OCI-LY1 (cell line): ENCODE results near the gene STK39.

Experiments
- H2AFZ ChIP-seq: fragments of 200-600 bp; sonication (generic), shearing (Covaris generic); 2 replicates; pipeline ENCODE4 v1.6.0; 2014; ENCODE audit warnings: antibody characterized with exemption, mild to moderate bottlenecking, low read length
- H3F3A ChIP-seq: fragments of 200-600 bp; sonication (generic), shearing (Covaris generic); 2 replicates; pipeline ENCODE4 v1.6.0; 2014; ENCODE audit warnings: mild to moderate bottlenecking, antibody characterized with exemption, low read length, moderate library complexity; ENCODE audit not compliant: insufficient read depth
- H3K27ac ChIP-seq: fragments of 200-600 bp; sonication (generic); 2 replicates; pipeline ENCODE4 v1.5.1; 2014; ENCODE audit warnings: low read length, mixed run types, mild to moderate bottlenecking, low read depth; ENCODE audit not compliant: poor library complexity, severe bottlenecking
- H3K27me3 ChIP-seq: fragments of 200-600 bp; sonication (generic); 2 replicates; pipeline ENCODE4 v1.6.0; 2014; ENCODE audit warnings: antibody characterized with exemption, mild to moderate bottlenecking, low read length, moderate library complexity; ENCODE audit not compliant: insufficient read depth
- H3K36me3 ChIP-seq: fragments of 200-600 bp; sonication (generic); 2 replicates; pipeline ENCODE4 v1.6.1; 2014; ENCODE audit warnings: mild to moderate bottlenecking, antibody characterized with exemption, low read length, moderate library complexity, mixed read lengths; ENCODE audit not compliant: insufficient read depth
- H3K4me1 ChIP-seq: fragments of 200-600 bp; sonication (generic); 2 replicates; pipeline ENCODE4 v1.5.1; 2014; ENCODE audit warnings: mild to moderate bottlenecking, low read length, moderate library complexity; ENCODE audit not compliant: insufficient read depth, severe bottlenecking
- H3K4me2 ChIP-seq: fragments of 200-600 bp; sonication (generic), shearing (Covaris generic); 2 replicates; pipeline ENCODE4 v1.6.1; 2014; ENCODE audit warnings: low read length
- H3K4me3 ChIP-seq: fragments of 200-600 bp; sonication (generic); 2 replicates; pipeline ENCODE4 v1.5.1; 2014; ENCODE audit warnings: low read length, low read depth, mild to moderate bottlenecking, mixed read lengths; ENCODE audit not compliant: poor library complexity, severe bottlenecking
- H3K79me2 ChIP-seq: fragments of 200-600 bp; shearing (Covaris generic); 2 replicates; pipeline ENCODE4 v1.6.1; 2016; ENCODE audit warnings: mixed run types, low read length, mixed read lengths; ENCODE audit not compliant: insufficient read depth
- H3K9ac ChIP-seq: fragments of 200-600 bp; sonication (generic), shearing (Covaris generic); 2 replicates; pipeline ENCODE4 v1.6.1; 2014; ENCODE audit warnings: mild to moderate bottlenecking, low read length, mixed read lengths
- H3K9me2 ChIP-seq: fragments of 200-600 bp; sonication (generic), shearing (Covaris generic); 2 replicates; pipeline ENCODE4 v1.6.1; 2014; ENCODE audit warnings: low read depth, mild to moderate bottlenecking, low read length, mixed read lengths
- H3K9me3 ChIP-seq: fragments of 200-600 bp; shearing (Covaris generic); 2 replicates; pipeline ENCODE4 v1.6.1; 2014; ENCODE audit warnings: low read length, mixed read lengths
- H4K20me1 ChIP-seq: fragments of 200-600 bp; sonication (generic), shearing (Covaris generic); 2 replicates; pipeline ENCODE4 v1.6.0; 2016; ENCODE audit warnings: mild to moderate bottlenecking, low read length; ENCODE audit not compliant: insufficient read depth
- EZH2 ChIP-seq: fragments of 200-600 bp; sonication (generic), shearing (Covaris generic); IDR thresholded peaks from 2 replicates; pipeline ENCODE4 v1.8.0; 2017; ENCODE audit warnings: borderline replicate concordance, mixed run types, mild to moderate bottlenecking, antibody characterized with exemption, low read length, moderate library complexity, mixed read lengths
- TF ChIP-seq, protein P1 (sequence below): fragments of 200-600 bp; sonication (generic), shearing (Covaris generic); IDR thresholded peaks from 2 replicates; pipeline ENCODE4 v1.5.1; 2017; ENCODE audit warnings: mild to moderate bottlenecking, antibody characterized with exemption, low read length, moderate library complexity, mixed read lengths

STK39 gene

DNA sequence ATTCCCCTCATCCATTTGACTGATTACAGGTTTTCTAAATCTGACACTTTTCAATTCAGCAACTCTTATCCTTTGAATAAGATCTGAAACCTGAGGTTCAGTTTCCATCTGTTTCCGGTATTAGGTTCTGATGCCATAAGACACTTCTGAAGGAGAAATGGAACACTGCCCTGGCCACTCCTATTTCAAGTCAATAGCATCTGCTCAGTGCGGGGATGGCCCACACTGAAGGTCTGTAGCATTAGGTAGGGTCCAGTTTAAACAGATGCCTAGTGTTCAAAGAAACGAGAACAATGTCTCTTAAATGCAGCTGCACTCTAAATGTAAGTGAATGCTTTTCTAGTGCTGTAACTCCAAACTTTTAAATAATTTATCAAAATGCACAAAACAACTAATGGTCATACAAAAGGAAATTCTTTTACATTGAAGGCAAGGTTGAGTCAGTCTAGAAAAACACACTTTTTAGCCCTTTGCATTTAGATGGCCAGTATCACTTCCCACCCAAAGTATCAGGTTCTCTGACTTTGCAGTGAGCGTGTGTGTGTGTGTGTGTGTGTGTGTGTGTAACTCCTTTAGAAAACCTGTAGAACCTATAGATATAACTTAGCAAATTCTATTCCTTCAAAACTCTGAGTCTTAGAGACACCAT is 78.2 kb downstream of the STK39 start:
- H3K9me3 ChIP-seq = no peaks in the 10 kb centered on the region
- H3K27ac ChIP-seq = no peak overlapping the region
- no peaks in the 10 kb centered on the region for H3K4me1 ChIP-seq
- H3F3A ChIP-seq = no peaks in the 10 kb centered on the region
- H3K36me3 ChIP-seq = peaks cover 16% of the 10 kb centered on the region; the same call in 1 of the 2 replicates
- no peaks in the 10 kb centered on the region for H3K79me2 ChIP-seq
- no peak overlapping the region for H3K4me3 ChIP-seq
- no peak overlapping the region for H3K9ac ChIP-seq
- H2AFZ ChIP-seq = no peak overlapping the region
- no peak for TF ChIP-seq EZH2
- H3K27me3 ChIP-seq = no peaks in the 10 kb centered on the region
- no peaks in the 10 kb centered on the region for H3K9me2 ChIP-seq
- no peaks in the 10 kb centered on the region for H4K20me1 ChIP-seq
- H3K4me2 ChIP-seq = no peak overlapping the region

DNA sequence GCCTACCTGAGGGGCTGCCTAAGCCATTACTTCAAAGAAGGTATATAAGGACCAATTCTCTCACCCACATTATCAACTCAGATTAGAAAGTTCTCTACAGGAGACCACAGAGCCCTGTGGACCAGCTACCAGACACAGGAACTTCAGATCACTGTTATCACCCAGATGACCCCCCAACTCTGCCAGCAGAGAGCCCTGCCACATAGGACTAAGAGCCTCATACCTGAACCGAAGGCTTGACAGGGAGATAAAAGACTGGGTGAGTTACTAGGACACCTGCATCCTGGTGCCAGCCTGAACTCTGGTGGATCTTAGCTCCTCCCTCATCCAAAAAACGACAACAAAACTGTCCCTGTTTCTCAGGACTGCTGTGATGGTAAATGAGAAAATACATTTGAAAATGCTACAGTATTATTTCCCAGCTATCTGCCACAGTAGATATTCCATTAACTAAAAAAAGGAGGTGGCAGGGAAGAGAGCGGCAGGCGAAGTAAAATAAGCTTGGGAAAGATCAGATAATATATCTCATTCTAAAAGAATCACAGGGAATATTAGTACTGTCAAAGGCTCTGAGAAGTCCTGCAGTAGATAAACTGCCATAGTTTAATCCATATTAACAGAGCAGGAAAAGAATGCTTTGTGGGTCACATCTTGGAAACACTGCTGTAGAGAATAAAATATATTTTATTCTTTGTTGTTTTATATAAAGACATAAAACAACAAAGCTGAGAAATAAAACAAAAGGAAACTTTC is 79.7 kb downstream of the STK39 start:
- H3F3A ChIP-seq = no peaks in the 10 kb centered on the region
- H4K20me1 ChIP-seq = no peaks in the 10 kb centered on the region
- no peak for TF ChIP-seq EZH2
- TF ChIP-seq, protein P1, sequence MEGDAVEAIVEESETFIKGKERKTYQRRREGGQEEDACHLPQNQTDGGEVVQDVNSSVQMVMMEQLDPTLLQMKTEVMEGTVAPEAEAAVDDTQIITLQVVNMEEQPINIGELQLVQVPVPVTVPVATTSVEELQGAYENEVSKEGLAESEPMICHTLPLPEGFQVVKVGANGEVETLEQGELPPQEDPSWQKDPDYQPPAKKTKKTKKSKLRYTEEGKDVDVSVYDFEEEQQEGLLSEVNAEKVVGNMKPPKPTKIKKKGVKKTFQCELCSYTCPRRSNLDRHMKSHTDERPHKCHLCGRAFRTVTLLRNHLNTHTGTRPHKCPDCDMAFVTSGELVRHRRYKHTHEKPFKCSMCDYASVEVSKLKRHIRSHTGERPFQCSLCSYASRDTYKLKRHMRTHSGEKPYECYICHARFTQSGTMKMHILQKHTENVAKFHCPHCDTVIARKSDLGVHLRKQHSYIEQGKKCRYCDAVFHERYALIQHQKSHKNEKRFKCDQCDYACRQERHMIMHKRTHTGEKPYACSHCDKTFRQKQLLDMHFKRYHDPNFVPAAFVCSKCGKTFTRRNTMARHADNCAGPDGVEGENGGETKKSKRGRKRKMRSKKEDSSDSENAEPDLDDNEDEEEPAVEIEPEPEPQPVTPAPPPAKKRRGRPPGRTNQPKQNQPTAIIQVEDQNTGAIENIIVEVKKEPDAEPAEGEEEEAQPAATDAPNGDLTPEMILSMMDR = no peak
- no peaks in the 10 kb centered on the region for H3K9me2 ChIP-seq
- no peak overlapping the region for H3K9ac ChIP-seq
- H3K27me3 ChIP-seq = no peaks in the 10 kb centered on the region
- H2AFZ ChIP-seq = no peak overlapping the region
- no peak overlapping the region for H3K4me2 ChIP-seq
- no peaks in the 10 kb centered on the region for H3K4me1 ChIP-seq
- H3K27ac ChIP-seq = no peak overlapping the region
- H3K79me2 ChIP-seq = no peaks in the 10 kb centered on the region
- H3K36me3 ChIP-seq = peaks cover 19% of the 10 kb centered on the region; the same call in 1 of the 2 replicates
- H3K4me3 ChIP-seq = no peak overlapping the region
- H3K9me3 ChIP-seq = no peaks in the 10 kb centered on the region

DNA sequence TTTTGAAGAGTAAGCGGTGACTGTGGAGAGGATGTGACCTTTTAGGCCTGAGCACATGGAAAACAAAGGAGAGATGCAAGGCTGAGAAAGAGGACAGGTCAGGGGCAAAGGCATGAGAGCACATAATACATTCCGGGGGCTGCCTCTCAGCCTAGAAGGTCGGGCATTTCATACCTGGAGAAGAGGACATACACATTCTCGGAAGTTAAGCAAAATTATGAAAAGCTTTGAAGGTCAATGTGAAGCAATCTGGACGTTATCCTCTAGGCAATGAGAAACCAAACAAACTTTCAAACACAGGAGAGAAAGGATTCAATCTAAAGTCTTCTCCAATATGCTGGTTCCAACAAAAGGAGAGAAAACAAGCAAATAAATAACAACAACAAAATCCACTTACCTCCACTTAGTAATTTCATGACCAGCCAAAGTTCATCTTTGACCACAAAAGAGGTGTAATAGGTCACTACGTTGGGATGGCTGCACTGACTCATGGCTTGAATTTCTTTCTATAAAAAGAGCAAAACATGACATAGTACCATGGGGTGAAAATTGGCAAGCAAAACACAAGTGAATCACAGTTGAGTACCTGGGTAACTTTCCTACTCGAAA is 80.4 kb downstream of the STK39 start:
- H3K27ac ChIP-seq = no peak overlapping the region
- no peaks in the 10 kb centered on the region for H3F3A ChIP-seq
- no peaks in the 10 kb centered on the region for H4K20me1 ChIP-seq
- peaks cover 19% of the 10 kb centered on the region; the same call in 1 of the 2 replicates for H3K36me3 ChIP-seq
- no peaks in the 10 kb centered on the region for H3K27me3 ChIP-seq
- H2AFZ ChIP-seq = no peak overlapping the region
- no peak overlapping the region for H3K9ac ChIP-seq
- no peaks in the 10 kb centered on the region for H3K79me2 ChIP-seq
- H3K4me1 ChIP-seq = no peaks in the 10 kb centered on the region
- TF ChIP-seq, protein P1 = no peak
- TF ChIP-seq EZH2 = no peak
- no peak overlapping the region for H3K4me2 ChIP-seq
- no peaks in the 10 kb centered on the region for H3K9me2 ChIP-seq
- no peak overlapping the region for H3K4me3 ChIP-seq
- no peaks in the 10 kb centered on the region for H3K9me3 ChIP-seq
